ENCODE measurements around the gene NUDT17.

Gene NUDT17

DNA sequence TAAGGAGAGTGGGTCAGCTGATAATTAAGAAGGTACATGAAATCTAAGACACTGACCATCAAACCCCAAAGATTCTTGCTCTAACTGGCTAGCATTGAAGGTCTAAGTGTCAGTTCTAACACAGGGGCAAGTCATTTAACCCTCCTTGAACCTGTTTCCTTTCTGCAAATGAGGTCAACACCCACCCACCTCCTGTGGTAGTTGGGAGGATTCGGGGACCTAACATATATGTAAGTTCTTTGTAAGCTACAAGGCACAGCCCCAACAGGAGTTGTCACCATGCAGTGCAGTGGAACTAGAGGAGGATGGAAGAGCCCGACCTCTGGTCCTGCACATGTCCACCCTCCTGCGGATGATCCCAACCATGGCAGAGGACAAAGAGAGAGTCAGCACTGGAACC lies 2.4 kb downstream of the NUDT17 start:
- peaks cover 23% of the 10 kb centered on the region for H3F3A ChIP-seq (ENCODE audit: control insufficient read depth, insufficient read depth)

DNA sequence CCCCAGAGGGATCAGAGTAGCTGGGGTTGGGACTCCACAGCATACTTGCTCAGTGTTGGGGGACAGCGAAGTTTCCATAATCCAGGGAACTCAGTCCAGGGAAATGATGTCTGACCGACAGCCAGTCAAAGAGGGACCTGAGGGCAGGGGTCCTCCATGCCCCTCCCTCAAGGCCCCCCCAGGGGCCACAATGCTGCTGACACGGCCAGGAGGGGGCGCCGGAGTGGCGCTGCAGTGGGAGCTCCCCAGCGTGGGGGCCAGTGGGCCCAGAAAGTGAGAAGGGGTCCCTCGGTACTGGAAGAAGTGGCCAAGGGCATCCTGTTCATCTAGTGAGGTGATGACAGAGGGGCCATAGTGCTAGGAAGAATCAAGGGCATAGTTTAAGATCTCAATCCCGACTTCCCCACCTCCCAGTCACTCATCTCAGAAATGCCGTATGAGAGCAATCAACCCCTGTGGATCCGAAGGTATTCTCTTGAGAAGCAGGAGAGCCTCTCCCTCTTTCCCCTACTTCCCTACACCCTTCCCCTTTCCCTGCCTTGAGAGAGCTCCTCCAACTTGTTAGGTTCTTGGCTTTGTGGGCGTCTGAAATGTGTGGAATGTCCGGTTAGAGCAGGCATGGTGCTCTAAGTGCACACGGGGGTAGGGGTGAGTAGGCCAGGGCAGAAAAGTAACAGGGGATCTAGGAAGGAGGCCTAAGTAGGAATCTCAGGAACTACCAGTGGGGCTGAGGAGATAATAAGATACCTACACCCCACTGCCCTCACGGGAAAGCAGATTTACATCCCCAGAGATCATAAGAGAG lies 4.1 kb downstream of the NUDT17 start:
- Histone ChIP-seq H4K20me1 (ENCODE audit: control insufficient read depth, insufficient read depth, low read depth, low read length) (no peaks in the 10 kb centered on the region), H3K9me3 (ENCODE audit: control insufficient read depth, insufficient read depth, low read length) (no peaks in the 10 kb centered on the region), H3K4me3 (ENCODE audit: low read length) (no peak overlapping the region), H3K27me3 (ENCODE audit: control insufficient read depth, low read length) (no peaks in the 10 kb centered on the region), H3F3A (ENCODE audit: control insufficient read depth, insufficient read depth) (peaks cover 8% of the 10 kb centered on the region), H3K79me2 (ENCODE audit: control insufficient read depth, low read length) (no peaks in the 10 kb centered on the region), H3K27ac (ENCODE audit: low read depth, low read length) (no peak overlapping the region), H3K36me3 (ENCODE audit: control insufficient read depth, low read length) (peaks cover 13% of the 10 kb centered on the region), H3K4me1 (ENCODE audit: control insufficient read depth, low read length) (peaks cover 21% of the 10 kb centered on the region), H3K9me2 (replicated peaks; ENCODE audit: control insufficient read depth, low read length) (no peaks in the 10 kb centered on the region), H3K4me2 (ENCODE audit: low read length) (no peak overlapping the region)
- TF ChIP-seq, protein P1, sequence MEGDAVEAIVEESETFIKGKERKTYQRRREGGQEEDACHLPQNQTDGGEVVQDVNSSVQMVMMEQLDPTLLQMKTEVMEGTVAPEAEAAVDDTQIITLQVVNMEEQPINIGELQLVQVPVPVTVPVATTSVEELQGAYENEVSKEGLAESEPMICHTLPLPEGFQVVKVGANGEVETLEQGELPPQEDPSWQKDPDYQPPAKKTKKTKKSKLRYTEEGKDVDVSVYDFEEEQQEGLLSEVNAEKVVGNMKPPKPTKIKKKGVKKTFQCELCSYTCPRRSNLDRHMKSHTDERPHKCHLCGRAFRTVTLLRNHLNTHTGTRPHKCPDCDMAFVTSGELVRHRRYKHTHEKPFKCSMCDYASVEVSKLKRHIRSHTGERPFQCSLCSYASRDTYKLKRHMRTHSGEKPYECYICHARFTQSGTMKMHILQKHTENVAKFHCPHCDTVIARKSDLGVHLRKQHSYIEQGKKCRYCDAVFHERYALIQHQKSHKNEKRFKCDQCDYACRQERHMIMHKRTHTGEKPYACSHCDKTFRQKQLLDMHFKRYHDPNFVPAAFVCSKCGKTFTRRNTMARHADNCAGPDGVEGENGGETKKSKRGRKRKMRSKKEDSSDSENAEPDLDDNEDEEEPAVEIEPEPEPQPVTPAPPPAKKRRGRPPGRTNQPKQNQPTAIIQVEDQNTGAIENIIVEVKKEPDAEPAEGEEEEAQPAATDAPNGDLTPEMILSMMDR (IDR thresholded peaks at IDR 0.05; ENCODE audit: low read depth, low read length, poor library complexity, severe bottlenecking): peak; percentile 85
- no peak for TF ChIP-seq EZH2phosphoT487 (IDR thresholded peaks at IDR 0.05; ENCODE audit: borderline replicate concordance, low read length)

More for the DNA sequence above, 2.4 kb downstream of the NUDT17 start:
- Histone ChIP-seq H3K79me2 (ENCODE audit: control insufficient read depth, low read length) (no peaks in the 10 kb centered on the region), H3K27me3 (ENCODE audit: control insufficient read depth, low read length) (no peaks in the 10 kb centered on the region), H3K4me2 (ENCODE audit: low read length) (no peak overlapping the region), H3K9me3 (ENCODE audit: control insufficient read depth, insufficient read depth, low read length) (no peaks in the 10 kb centered on the region), H3K27ac (ENCODE audit: low read depth, low read length) (no peak overlapping the region), H4K20me1 (ENCODE audit: control insufficient read depth, insufficient read depth, low read depth, low read length) (no peaks in the 10 kb centered on the region), H3K4me1 (ENCODE audit: control insufficient read depth, low read length) (peaks cover 30% of the 10 kb centered on the region), H3K36me3 (ENCODE audit: control insufficient read depth, low read length) (peaks cover 23% of the 10 kb centered on the region), H3K4me3 (ENCODE audit: low read length) (no peak overlapping the region), H3K9me2 (replicated peaks; ENCODE audit: control insufficient read depth, low read length) (no peaks in the 10 kb centered on the region)
- TF ChIP-seq, protein P1 (IDR thresholded peaks at IDR 0.05; ENCODE audit: low read depth, low read length, poor library complexity, severe bottlenecking): no peak
- TF ChIP-seq EZH2phosphoT487 (IDR thresholded peaks at IDR 0.05; ENCODE audit: borderline replicate concordance, low read length): no peak

GRCh38 chr1:145855426-145855948 lies 10.1 kb downstream of the NUDT17 start:
- TF ChIP-seq EZH2phosphoT487 (IDR thresholded peaks at IDR 0.05; ENCODE audit: borderline replicate concordance, low read length): no peak
- TF ChIP-seq, protein P1 (IDR thresholded peaks at IDR 0.05; ENCODE audit: low read depth, low read length, poor library complexity, severe bottlenecking): peak; percentile 72
- Histone ChIP-seq H3K27ac (ENCODE audit: low read depth, low read length) (no peak overlapping the region), H3K9me2 (replicated peaks; ENCODE audit: control insufficient read depth, low read length) (no peaks in the 10 kb centered on the region), H3K4me2 (ENCODE audit: low read length) (no peak overlapping the region), H3K36me3 (ENCODE audit: control insufficient read depth, low read length) (peaks cover 8% of the 10 kb centered on the region), H3K79me2 (ENCODE audit: control insufficient read depth, low read length) (0 out of 2 replicates have a peak, but pooled peaks cover 3% of the 10 kb centered on the region), H3K9me3 (ENCODE audit: control insufficient read depth, insufficient read depth, low read length) (no peaks in the 10 kb centered on the region), H3K4me3 (ENCODE audit: low read length) (no peak overlapping the region), H4K20me1 (ENCODE audit: control insufficient read depth, insufficient read depth, low read depth, low read length) (no peaks in the 10 kb centered on the region), H3K27me3 (ENCODE audit: control insufficient read depth, low read length) (no peaks in the 10 kb centered on the region), H3K4me1 (ENCODE audit: control insufficient read depth, low read length) (peaks cover 13% of the 10 kb centered on the region), H3F3A (ENCODE audit: control insufficient read depth, insufficient read depth) (no peaks in the 10 kb centered on the region)
